A673 (cell line): ENCODE measurements around the gene RALGPS1.

Experiments used
- EZH2 ChIP-seq: fragments of 200-600 bp; sonication (generic); IDR thresholded peaks from 2 replicates; pipeline ENCODE4 v1.6.1; 2017; ENCODE audit warnings: borderline replicate concordance, low read depth, mild to moderate bottlenecking, mixed read lengths, antibody characterized with exemption, low read length; ENCODE audit not compliant: poor library complexity, severe bottlenecking
- TF ChIP-seq, protein P1 (sequence below): fragments of 300-800, 200-600 bp; sonication (generic); conservative IDR thresholded peaks from 2 replicates; pipeline ENCODE4 v1.5.1; 2017; ENCODE audit warnings: low read depth, mild to moderate bottlenecking, antibody characterized with exemption, low read length, moderate library complexity, mixed read lengths

DNA sequence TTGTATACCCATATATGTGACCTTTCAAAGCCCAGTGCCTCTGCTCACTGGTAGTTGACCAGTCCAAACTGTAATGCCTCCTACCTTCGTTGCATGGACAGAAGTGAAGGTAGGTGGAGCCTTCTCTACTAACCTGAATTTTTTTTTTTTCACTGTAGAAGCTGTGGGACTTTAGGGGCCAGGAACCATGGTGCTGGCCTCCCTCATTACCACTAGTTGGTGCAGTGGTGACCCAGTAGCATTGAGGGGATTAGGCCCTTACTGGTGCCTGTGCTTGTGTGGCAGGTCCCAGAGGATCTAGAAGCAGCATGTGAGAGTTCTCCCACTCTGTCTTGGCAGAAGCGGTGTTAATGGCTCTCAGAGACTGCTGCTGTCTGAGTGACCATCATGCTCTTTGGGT, 2.3 kb downstream of the RALGPS1 start:
- TF ChIP-seq, protein P1, sequence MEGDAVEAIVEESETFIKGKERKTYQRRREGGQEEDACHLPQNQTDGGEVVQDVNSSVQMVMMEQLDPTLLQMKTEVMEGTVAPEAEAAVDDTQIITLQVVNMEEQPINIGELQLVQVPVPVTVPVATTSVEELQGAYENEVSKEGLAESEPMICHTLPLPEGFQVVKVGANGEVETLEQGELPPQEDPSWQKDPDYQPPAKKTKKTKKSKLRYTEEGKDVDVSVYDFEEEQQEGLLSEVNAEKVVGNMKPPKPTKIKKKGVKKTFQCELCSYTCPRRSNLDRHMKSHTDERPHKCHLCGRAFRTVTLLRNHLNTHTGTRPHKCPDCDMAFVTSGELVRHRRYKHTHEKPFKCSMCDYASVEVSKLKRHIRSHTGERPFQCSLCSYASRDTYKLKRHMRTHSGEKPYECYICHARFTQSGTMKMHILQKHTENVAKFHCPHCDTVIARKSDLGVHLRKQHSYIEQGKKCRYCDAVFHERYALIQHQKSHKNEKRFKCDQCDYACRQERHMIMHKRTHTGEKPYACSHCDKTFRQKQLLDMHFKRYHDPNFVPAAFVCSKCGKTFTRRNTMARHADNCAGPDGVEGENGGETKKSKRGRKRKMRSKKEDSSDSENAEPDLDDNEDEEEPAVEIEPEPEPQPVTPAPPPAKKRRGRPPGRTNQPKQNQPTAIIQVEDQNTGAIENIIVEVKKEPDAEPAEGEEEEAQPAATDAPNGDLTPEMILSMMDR: peak; percentile 38; the same call in 1 of the 2 replicates
- no peak for TF ChIP-seq EZH2
